Stimulated activated CD4-positive, alpha-beta T cell treated with anti-CD3 and anti-CD28 coated beads, Interleukin-2, amount 100 ng/mL, for 24 hours (primary cell): Measurements from ENCODE around the gene KLKB1.
"Not testable (repeated sequence)": the region's sequence is repeated elsewhere in the genome, so short reads cannot be mapped to it uniquely, and the experiment has no call there.

ENCODE experiments used
- DNase-seq, 2 donors: peaks; one replicate each; pipeline ENCODE4 v3.0.0-alpha.2; 2020

Gene KLKB1

GRCh38 chr4:186227744-186228513 is 622 bp downstream of the KLKB1 start:
- no peak for DNase-seq

DNA sequence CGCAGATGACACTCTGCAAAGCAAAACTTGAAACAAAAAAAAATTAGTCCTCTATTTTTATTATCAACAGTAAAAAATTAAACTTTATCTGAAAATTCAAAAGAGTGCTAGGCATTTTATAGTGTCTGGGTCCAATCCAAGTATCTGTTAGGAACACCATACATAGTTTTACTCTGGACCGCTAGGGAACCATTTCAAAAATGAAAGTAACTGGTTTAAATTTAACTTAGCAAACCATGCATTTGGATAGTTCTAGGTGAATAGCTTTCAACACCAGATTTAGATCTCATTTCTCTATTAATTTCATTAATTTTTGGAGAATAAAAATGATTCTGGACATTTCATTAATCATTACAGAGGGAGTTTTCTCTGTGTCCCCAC is 1.2 kb downstream of the KLKB1 start:
- no peak for DNase-seq

- DNase-seq = no peak
Measured at GRCh38 chr4:186234367-186234766, 7.1 kb downstream of the KLKB1 start.

- no peak for DNase-seq
Measured at GRCh38 chr4:186236126-186236525, 8.8 kb downstream of the KLKB1 start.

DNA sequence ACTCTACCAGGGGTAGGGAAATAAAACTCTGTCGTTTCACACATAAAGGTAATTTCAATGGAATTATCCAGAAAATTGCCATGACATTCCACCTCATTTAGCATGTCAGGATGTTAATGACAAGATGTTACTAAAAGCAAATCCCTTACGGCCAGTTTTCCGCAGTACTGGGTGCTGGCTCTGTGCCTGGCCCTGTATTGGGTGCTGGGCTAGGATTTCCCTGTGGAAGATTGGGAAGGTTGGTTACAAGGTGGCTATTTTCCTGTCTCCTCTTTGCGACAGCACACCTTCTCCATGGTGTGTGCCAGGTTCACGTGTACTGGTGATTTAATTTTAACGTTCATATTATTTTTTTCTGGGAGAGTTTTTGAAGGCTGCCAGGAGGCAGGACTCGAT is 13.1 kb downstream of the KLKB1 start:
- no peak for DNase-seq

- DNase-seq = no peak
Measured at GRCh38 chr4:186240848-186241491, 13.7 kb downstream of the KLKB1 start.

DNA sequence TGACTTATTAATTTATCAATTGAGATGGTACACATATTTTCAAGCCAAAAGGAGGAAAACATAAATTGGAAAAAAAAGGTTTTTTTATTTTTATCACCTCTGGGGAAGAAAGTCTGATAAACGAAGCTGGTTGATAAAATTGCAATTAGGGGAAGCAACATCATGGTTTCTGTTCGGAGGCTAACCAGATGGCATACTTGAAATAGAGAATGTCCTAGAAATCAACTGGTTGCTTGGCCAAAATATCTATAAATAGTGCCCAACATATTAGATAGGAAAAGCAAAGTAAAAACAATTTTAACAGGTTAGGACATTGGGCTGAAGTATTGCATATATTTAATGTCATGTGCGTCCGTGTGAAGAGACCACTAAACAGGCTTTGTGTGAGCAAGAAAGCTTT is 14.3 kb downstream of the KLKB1 start:
- DNase-seq = no peak

GRCh38 chr4:186242031-186242430 is 14.7 kb downstream of the KLKB1 start:
- DNase-seq = not testable (repeated sequence)

DNA sequence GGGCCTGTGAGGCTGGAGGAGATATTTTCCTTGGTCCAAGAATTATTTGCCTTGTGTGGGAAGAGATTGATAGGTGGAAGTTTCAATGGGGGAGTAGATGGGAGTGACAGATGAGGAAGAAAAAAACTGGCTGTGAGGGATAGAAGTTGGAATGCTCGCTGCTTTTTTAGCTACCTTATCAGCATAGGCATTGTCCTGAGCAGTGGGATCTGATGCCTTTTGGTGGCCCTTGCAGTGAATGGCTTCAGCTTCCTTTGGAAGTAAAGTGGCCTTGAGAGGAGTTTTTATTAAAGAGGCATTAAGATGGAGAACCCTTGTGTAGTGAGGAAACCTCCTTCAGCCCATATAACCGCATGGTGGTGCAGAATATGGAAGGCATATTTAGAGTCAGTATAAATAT is 16.0 kb downstream of the KLKB1 start:
- DNase-seq = no peak

DNA sequence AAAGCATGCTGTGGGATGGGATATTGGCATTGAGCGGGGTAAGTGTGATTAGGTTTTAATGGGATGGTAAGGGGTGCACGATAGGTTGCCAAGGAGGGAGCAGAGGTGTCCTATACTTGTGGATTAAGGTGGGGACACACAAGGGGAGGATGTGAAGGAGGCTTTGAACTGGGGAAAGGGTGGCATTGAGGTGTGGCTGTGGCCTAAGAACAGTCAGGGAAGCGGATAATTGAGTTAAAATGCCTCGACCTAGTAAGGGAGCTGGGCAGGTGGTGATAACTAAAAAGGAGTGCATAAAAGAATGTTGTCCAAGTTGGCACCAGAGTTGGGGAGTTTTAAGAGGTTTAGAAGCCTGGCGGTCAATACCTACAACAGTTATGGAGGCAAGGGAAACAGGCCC is 17.5 kb downstream of the KLKB1 start:
- DNase-seq = no peak

- DNase-seq = not testable (repeated sequence)
Measured at GRCh38 chr4:186247062-186247752, 19.9 kb downstream of the KLKB1 start.

DNA sequence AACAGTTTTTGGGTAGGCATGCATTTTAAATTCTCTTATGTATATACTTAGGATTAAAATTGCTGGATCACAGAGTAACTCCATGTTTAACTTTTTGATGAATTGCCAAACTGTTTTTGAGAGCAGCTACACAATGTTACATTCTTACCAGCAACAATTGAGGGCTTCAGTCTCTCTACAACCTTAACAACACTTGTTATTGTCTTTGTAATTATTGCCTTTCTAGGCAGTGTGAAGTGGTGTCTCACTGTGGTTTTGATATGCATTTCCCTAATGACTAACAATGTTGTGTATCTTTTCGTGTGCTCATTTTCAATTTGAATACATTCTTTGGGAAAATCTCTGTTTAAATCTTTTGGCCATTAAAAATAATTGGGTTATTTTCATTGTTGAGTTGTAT is 21.3 kb downstream of the KLKB1 start:
- DNase-seq = no peak

DNA sequence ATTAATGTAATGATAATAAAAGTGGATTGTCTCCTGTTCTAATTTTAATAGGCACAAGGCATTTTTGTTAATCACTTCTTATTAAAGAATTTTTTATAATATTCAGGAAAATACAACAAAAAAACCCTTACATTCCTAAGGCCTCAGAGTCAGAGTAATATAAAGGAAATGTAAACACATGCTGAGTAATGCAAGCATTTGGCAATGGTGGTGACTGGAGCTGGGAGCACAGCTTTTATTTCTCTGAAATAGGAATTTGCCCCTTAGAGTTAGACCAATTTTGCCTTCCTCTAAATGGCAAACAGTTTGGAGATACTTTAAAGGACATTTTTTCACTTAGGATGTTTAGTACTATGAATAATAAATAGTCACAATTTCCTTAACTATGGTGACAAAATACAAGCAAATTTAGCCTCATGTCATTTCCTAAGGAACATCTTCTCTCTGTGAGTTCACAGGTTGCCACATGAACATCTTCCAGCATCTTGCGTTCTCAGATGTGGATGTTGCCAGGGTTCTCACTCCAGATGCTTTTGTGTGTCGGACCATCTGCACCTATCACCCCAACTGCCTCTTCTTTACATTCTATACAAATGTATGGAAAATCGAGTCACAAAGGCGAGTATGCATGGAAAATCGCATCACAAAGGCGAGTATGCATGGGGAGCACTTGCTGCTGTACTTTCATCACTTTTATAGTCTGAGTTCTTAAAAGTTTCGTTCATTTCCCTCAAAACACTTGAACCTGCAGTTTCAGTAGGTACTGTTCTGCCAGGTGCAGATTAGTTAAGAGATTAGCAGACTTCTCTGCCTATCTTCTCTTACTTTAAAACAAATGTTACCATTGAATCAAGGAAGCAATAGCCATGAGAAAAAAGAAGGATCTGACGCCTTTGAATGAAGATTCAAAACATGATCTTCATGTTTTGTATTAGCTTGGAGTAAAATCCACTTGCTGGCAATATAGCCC is 22.8 kb downstream of the KLKB1 start:
- no peak for DNase-seq

DNA sequence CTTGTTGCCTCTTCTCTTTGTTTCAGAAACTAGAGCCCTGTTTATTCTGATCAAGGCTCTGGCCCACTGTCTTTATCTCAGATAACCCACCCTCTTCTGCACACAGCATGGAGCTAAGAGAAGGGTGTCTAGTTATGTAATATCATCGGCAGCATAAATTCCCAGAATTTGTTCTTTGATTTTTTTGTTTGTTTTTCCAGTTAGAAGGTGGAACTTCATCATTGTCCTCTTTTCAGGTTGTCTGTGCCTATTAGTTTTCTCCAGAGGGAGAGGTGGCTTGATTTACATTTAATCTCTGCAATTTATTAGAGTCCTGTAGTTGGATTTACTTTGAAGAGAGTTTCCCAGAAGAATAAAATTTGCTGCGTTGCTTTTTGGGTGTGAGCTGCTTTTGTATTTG is 23.5 kb downstream of the KLKB1 start:
- no peak for DNase-seq

DNA sequence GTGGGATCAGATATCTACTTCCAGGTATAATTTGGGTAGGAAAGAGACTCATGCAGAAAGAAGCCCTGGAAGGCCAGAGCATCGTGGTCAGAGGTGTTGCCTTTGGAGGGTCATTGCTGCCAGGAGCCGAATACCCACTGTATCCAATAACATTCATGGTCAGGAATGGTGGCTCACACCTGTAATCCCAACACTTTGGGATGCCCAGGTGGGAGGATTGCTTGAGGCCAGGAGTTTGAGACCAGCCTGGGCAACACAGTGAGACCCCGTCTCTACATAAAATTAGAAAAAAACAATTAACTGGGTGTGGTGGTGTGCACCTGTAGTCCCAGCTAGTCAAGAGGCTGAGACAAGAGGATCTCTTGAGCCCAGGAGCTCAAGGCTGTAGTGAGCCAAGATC is 27.8 kb downstream of the KLKB1 start:
- no peak for DNase-seq

DNA sequence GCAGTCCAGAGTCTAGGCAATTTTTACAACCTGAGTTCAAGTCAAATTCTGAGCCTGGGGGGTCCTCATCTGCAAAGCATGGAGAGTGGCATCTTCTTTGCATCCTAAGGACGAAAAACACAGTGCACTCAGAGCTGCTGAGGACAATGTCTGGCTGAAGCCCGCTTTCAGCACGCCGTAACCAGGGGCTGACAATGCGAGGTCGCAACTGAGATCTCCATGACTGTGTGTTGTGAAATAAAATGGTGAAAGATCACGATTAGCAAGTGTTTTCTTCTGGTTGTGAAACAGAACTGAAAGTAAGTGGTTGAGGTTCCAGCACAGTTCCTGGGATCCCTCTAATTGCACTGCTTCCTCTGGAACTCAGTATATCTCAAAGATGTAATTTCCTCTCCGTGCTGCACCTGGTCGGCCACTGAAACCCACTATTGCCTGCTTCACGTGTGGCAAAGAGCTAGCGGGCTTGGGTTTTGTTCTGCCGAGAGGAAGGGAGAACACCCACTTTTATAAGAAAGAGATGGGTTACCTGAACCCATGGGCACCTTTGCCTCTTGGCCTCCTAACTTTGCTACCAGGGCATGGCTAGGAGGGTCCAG is 31.0 kb downstream of the KLKB1 start:
- DNase-seq = no peak

DNA sequence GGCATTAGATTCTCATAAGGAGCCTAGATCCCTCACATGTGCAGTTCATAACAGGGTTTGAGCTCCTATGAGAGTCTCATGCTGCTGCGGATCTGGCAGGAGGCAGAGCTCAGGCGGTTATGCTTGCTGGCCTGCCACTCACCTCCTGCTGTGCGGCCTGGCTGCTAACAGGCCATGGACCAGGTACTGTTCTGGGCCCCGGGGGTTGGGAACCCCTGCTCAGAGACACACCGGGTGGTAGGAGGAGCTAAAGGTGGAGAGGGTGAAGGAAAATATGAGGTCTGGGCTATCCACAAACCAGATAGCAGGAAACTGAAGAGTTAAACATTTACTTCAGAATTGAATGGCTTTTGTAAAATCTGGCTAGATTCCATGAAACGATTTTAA is 32.8 kb downstream of the KLKB1 start:
- no peak for DNase-seq

GRCh38 chr4:186260504-186261448 is 33.5 kb downstream of the KLKB1 start:
- DNase-seq = no peak

DNA sequence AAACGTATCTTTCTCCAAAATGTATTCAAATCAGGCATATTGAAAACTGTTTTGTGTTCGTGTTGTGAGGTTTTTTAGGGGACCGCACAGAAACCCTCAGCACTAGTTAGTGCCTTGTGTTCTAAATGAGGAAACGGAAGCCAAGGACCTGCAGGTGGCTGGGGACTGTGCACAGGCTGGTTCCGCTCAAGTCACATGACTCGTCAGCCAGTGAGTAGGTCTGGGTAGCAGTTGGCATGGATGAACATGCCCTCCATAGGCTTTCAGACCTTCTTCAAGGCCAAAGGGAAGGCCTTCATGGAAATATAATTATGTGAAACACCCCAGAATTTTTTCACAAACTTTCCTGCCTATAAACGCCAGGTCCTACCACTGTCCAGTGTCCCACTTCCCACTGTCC is 37.4 kb downstream of the KLKB1 start:
- DNase-seq = no peak

DNA sequence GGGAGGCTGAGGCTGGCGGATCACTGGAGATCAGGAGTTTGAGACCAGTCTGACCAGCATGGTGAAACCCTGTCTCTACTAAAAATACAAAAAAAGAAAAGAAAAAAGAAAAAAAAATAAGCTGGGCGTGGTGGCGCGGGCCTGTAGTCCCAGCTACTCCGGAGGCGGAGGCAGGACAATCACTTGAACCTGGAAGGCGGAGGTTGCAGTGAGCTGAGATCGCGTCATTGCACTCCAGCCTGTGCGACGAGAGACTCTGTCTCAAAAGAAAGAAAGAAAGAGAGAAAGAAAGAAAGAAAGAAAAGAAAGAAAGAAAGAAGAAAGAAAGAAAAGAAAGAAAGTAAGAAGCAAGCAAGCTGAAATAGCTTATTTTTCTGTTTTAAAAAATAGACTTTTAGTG is 37.9 kb downstream of the KLKB1 start:
- not testable (repeated sequence) for DNase-seq
